Heart left ventricle (tissue), 13 donors: ENCODE measurements around the gene STIL.

Experiments
- POLR2A ChIP-seq, 2 donors: fragments of 450-650 bp; IDR thresholded peaks; one replicate each; pipeline ENCODE4 v1.6.1; 2017; ENCODE audit warnings: antibody characterized with exemption in 2 of 2, mild to moderate bottlenecking in 2 of 2, moderate library complexity in 2 of 2
- TF ChIP-seq, protein P1 (sequence below), 12 donors: fragments of 200-600 bp; sonication (generic) in 4 of 12; IDR thresholded peaks; one replicate each; pipeline versions ENCODE4 v1.5.0 to v1.8.0; 2018 to 2022; ENCODE audit warnings: antibody characterized with exemption in 12 of 12, mild to moderate bottlenecking in 5 of 12
- donor health status: ischemic (EF 13 %, LVEDD 7.1; RV severe dilation, severe dysfunction).
- donor health status: DM: no; HTN: yes; CAD: no.
- donor health status: DM: no; HTN: no; CAD: no.
- donor health status: ischemic (EF 25% LVEDD 6.9; RV normal size, moderate dysfunction).
- donor health status: ischemic (EF 25% LVEDD 5.7; RV mildly dilated, moderate dysfunction).
- donor health status: ischemic (EF 35%, LVEDD 5.7; RV mildly dilated, moderate dysfunction).
- donor health status: nonischemic (EF 11% LVEDD 7.7; RV severe dilation, severe dysfunction).
- donor health status: DM: yes; HTN: yes; CAD: no.
- donor health status: PGD.
- donor health status: ischemic (EF 29% LVEDD 5.4; RV normal size, mild dysfunction).
- donor health status: nonischemic (EF 23%, LVEDD 6.1; RV moderate dilation, normal function).

DNA sequence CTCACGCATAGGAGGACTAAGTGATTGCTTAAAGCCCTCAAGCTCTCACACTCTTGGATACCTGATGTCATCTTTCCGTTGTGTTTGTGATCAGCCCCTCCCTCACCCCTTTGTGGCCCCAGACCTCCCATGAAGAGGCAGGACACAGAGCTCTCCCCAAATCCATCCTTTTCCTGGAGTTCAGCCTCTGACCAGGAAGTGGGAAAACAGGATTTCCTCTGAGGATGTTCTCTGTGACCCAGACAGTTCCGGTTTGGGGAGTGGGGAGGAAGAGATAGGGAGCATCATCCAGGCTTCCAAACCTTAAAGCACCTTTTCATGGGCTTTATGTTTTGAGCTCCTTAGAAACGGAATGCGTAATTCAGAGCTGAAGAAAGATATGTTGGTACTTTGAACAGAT lies 70.0 kb downstream of the STIL start:
- no peak for TF ChIP-seq POLR2A (IDR thresholded peaks at IDR 0.05)
- TF ChIP-seq, protein P1, sequence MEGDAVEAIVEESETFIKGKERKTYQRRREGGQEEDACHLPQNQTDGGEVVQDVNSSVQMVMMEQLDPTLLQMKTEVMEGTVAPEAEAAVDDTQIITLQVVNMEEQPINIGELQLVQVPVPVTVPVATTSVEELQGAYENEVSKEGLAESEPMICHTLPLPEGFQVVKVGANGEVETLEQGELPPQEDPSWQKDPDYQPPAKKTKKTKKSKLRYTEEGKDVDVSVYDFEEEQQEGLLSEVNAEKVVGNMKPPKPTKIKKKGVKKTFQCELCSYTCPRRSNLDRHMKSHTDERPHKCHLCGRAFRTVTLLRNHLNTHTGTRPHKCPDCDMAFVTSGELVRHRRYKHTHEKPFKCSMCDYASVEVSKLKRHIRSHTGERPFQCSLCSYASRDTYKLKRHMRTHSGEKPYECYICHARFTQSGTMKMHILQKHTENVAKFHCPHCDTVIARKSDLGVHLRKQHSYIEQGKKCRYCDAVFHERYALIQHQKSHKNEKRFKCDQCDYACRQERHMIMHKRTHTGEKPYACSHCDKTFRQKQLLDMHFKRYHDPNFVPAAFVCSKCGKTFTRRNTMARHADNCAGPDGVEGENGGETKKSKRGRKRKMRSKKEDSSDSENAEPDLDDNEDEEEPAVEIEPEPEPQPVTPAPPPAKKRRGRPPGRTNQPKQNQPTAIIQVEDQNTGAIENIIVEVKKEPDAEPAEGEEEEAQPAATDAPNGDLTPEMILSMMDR (IDR thresholded peaks at IDR 0.05), result no peak
